ENCODE data around the gene BTBD17. TPM values are rescaled to one million over a fixed set of nuclear protein-coding genes. Genes with fewer than 3 reads are reported as not detected.

The BTBD17 gene
- total RNA-seq, 1 experiment from 2014 or later: not detected

DNA sequence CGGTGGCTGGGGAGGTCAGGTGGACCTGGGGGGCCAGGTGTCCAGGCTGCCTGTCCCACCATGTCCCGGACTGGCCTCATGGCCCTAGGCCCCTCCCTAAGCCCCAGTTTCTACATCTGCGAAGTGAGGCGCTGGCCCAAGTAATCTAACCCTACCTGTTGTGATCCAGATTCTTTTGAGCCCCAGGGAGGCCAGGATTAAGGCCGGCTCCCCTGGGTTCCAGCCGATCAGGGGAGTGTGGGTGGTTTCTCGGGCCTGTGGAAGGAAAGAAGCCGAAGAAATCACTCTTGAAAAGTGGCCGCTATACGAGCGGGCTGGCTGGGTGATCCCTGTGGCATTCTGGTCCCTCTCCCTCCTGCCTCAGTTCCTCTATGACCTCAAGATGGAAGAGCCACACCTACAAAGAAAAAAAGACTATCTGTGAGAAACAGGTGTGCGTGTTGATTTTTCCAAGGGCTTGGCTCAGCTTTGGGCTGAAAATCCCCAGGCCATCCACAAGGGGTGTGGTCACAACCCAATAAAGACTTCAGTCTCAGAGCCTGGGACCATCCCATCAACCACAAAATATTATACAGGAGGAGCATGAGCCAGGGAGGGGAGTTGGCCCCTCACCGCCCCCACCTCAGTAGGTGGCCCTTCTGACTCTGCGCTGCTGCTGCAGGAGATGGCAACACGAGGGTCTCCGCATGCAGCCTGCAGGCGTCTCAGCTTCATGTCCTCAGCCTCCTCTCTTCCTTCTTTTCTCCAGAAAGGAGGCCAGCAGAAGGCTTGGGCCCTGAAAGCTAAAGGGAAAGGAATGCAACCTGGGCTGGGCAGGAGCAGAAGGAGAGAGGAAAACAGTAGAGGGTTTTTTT lies 25.9 kb upstream of the BTBD17 start:
- H3K36me3 Mint-ChIP-seq (ENCODE audit: insufficient read depth, unreplicated experiment): no peaks in the 10 kb centered on the region
- no TSS peak for BruUV-seq (replicated peaks)
- CTCF ChIA-PET: no interaction called here
- TF ChIP-seq, protein P1, sequence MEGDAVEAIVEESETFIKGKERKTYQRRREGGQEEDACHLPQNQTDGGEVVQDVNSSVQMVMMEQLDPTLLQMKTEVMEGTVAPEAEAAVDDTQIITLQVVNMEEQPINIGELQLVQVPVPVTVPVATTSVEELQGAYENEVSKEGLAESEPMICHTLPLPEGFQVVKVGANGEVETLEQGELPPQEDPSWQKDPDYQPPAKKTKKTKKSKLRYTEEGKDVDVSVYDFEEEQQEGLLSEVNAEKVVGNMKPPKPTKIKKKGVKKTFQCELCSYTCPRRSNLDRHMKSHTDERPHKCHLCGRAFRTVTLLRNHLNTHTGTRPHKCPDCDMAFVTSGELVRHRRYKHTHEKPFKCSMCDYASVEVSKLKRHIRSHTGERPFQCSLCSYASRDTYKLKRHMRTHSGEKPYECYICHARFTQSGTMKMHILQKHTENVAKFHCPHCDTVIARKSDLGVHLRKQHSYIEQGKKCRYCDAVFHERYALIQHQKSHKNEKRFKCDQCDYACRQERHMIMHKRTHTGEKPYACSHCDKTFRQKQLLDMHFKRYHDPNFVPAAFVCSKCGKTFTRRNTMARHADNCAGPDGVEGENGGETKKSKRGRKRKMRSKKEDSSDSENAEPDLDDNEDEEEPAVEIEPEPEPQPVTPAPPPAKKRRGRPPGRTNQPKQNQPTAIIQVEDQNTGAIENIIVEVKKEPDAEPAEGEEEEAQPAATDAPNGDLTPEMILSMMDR (IDR thresholded peaks at IDR 0.05; ENCODE audit: unreplicated experiment): no peak
- peaks cover 27% of the 10 kb centered on the region for H3K27me3 Mint-ChIP-seq (ENCODE audit: unreplicated experiment)
- H3K4me1 Mint-ChIP-seq (ENCODE audit: low read depth, unreplicated experiment): no peaks in the 10 kb centered on the region
- intact Hi-C loops (cut with micrococcal nuclease; ENCODE audit: unreplicated experiment): no loop called here
- H3K27ac Mint-ChIP-seq (ENCODE audit: unreplicated experiment): no peak overlapping the region
- H3K9me3 Mint-ChIP-seq (ENCODE audit: low read depth, unreplicated experiment): no peaks in the 10 kb centered on the region
- DNase-seq: no peak
- no peak overlapping the region for H3K4me3 Mint-ChIP-seq (ENCODE audit: low read depth, unreplicated experiment)

DNA sequence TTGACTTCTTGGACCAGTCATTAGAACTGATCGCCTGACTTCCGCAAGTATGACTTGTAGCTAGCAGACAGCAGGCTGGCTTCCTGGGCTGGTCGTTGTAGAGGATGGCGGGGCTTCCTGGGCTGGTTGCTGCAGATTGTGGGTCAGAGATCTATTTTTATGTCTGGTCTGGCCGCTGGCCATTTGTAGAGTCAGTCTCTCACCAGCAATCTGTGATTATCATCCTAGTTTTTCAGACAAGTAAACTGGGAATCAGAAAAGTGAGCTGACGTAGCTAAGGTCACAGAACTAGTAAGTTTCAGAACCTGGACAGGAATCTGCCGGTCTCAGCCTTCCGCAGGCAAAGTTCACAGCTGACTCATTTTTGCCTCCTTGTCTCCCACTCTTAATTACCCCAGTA lies 24.7 kb upstream of the BTBD17 start:
- CTCF ChIA-PET: no interaction called here
- peaks cover 27% of the 10 kb centered on the region for H3K27me3 Mint-ChIP-seq (ENCODE audit: unreplicated experiment)
- TF ChIP-seq, protein P1 (IDR thresholded peaks at IDR 0.05; ENCODE audit: unreplicated experiment): no peak

DNA sequence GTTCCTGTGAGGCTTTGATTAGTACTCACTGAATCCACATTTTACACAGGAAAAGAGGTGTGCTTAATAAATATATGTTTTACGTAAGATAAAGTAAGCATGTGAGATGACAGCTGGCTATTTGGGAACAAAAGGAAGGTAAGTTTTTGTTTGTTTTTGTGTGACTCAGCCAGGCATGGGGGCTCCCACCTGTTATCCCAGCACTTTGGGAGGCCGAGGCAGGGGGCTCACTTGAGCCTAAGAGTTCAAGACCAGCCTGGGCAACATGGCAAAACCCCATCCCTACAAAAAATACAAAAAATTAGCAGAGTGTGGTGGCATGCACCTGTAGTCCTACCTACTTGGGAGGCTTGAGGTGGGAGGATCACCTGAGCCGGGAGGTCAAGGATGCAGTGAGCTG lies 23.5 kb upstream of the BTBD17 start:
- H3K27ac Mint-ChIP-seq (ENCODE audit: unreplicated experiment): no peak overlapping the region
- H3K36me3 Mint-ChIP-seq (ENCODE audit: insufficient read depth, unreplicated experiment): peaks cover under 1% of the 10 kb centered on the region
- H3K4me3 Mint-ChIP-seq (ENCODE audit: low read depth, unreplicated experiment): no peak overlapping the region
- TF ChIP-seq, protein P1 (IDR thresholded peaks at IDR 0.05; ENCODE audit: unreplicated experiment): no peak
- no peak for DNase-seq
- no peaks in the 10 kb centered on the region for H3K9me3 Mint-ChIP-seq (ENCODE audit: low read depth, unreplicated experiment)
- intact Hi-C loops (cut with micrococcal nuclease; ENCODE audit: unreplicated experiment): no loop called here
- H3K4me1 Mint-ChIP-seq (ENCODE audit: low read depth, unreplicated experiment): peaks cover 12% of the 10 kb centered on the region
- CTCF ChIA-PET: no interaction called here
- BruUV-seq (replicated peaks): no TSS peak
- H3K27me3 Mint-ChIP-seq (ENCODE audit: unreplicated experiment): peaks cover 19% of the 10 kb centered on the region

More for the DNA sequence above, 24.7 kb upstream of the BTBD17 start:
- Mint-ChIP-seq H3K36me3 (ENCODE audit: insufficient read depth, unreplicated experiment) (no peaks in the 10 kb centered on the region), H3K4me1 (ENCODE audit: low read depth, unreplicated experiment) (peaks cover under 1% of the 10 kb centered on the region), H3K27ac (ENCODE audit: unreplicated experiment) (no peak overlapping the region), H3K4me3 (ENCODE audit: low read depth, unreplicated experiment) (no peak overlapping the region), H3K9me3 (ENCODE audit: low read depth, unreplicated experiment) (no peaks in the 10 kb centered on the region)
- DNase-seq: no peak
- BruUV-seq (replicated peaks): no TSS peak
- intact Hi-C loops (cut with micrococcal nuclease; ENCODE audit: unreplicated experiment): no loop called here

DNA sequence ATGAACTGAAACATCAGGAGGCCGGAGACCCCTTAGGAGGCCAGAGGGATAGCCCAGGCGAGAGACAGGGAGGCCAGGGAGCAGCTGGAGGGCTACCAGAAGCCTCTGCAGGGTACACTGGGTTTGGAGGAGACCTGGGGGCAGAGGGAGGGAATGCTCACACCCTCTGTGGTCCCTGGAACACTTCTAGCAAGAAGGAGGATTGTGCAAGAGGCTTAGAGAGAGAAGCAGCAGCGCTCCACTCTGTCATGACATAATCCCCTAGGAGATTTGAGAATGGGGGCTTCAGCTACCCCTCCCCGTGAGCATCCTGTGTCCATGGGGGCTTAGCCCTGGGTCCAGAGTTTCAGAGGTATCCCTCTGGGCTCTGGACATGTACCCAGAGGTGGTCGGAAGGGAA lies 21.5 kb upstream of the BTBD17 start:
- CTCF ChIA-PET: no interaction called here
- intact Hi-C loops (cut with micrococcal nuclease; ENCODE audit: unreplicated experiment): no loop called here

More for the DNA sequence above, 21.5 kb upstream of the BTBD17 start:
- peaks cover 18% of the 10 kb centered on the region for H3K4me1 Mint-ChIP-seq (ENCODE audit: low read depth, unreplicated experiment)
- no peaks in the 10 kb centered on the region for H3K9me3 Mint-ChIP-seq (ENCODE audit: low read depth, unreplicated experiment)
- no peak overlapping the region for H3K4me3 Mint-ChIP-seq (ENCODE audit: low read depth, unreplicated experiment)
- no TSS peak for BruUV-seq (replicated peaks)
- H3K36me3 Mint-ChIP-seq (ENCODE audit: insufficient read depth, unreplicated experiment): peaks cover 5% of the 10 kb centered on the region
- H3K27ac Mint-ChIP-seq (ENCODE audit: unreplicated experiment): no peak overlapping the region
- no peak for DNase-seq
- TF ChIP-seq, protein P1 (IDR thresholded peaks at IDR 0.05; ENCODE audit: unreplicated experiment): no peak
- peaks cover 11% of the 10 kb centered on the region for H3K27me3 Mint-ChIP-seq (ENCODE audit: unreplicated experiment)

Measured in Calu3 (cell line).